GM15510 (cell line): ENCODE measurements around the gene URM1.

Experiments
- POLR2A ChIP-seq: IDR thresholded peaks from 3 replicates; pipeline ENCODE4 v1.6.1; 2011; ENCODE audit warnings: borderline replicate concordance; ENCODE audit not compliant: insufficient read length; ENCODE audit errors: extremely low read depth

The URM1 gene

DNA sequence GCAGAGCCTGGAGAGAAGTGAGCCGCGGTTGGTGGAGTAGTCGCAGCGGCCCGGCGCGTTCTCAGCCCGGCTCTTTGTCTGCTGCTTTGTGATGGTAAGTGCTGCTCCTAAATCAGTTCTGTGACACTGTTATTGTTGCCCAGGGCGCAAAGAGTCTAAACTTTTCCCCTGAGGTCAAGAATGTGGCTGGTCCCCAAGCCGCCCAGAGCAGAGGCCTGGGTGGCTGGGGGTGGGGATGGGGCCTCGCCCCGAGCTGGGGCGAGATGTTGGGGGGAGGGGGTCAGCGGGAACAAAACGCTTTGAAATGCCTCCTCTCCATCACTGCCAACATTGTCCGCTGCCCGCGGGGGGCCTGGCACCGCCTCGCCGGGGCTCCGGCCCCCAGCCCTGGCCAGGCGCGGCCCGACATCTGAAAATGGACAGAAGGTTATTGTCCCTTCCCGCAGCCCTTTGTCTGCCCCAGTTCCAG is 37.8 kb downstream of the URM1 start:
- no peak for TF ChIP-seq POLR2A

DNA sequence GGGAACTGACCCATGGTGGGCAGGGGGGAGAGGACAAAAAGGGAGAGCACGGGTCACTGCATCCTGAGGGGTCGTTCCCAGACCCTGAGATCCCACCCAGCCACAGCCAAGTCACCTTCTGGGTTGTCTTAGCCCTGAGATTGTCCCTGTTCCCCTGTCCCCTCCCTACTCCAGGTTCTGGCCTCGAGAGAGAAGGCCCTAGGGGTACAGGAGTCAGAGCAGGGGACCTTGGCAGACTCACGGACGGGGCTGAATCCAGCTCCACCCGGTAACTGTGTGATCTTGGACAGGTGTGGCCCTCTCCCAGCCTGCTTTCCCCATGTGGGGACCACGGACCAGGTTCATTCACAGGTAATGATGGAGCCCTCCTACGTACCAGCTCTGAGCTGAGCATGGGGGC is 38.3 kb downstream of the URM1 start:
- TF ChIP-seq POLR2A: no peak

GRCh38 chr9:128409978-128410377 is 38.8 kb downstream of the URM1 start:
- no peak for TF ChIP-seq POLR2A

GRCh38 chr9:128411364-128412119 is 40.4 kb downstream of the URM1 start:
- no peak for TF ChIP-seq POLR2A

DNA sequence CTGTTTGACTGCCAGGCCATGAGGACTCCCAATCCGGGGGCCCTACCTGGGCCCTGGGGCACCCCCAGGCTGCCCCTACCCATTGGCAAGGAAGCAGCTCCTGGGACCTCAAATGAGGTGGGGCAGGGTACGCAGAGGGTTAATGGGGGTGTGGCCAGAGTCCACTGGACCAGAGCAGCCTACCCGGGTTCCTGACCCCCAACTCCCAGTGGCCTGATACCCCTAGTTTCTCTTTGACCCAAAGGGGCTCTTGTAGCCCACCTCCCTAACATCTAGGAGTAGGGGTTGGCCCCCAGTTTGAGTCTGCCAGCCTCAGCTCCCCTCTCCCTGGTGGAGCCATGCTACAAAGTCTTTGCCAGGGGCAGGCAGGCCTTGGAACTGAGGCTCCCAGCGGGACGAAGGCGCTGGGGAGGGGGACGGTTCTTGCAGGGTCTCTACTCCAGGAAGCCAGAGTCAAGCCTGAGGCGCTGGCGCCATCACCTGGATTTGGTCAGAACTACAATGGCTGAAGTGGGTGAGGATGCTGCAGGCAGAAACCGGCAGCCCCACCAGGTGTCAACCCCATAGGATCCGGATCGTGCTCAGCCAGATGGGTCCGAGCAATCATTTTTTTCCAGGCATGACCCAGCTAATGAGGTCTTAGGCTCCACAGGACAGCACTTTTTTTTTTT is 41.1 kb downstream of the URM1 start:
- no peak for TF ChIP-seq POLR2A

- TF ChIP-seq POLR2A: no peak
Measured at GRCh38 chr9:128414461-128414860, 43.3 kb downstream of the URM1 start.

DNA sequence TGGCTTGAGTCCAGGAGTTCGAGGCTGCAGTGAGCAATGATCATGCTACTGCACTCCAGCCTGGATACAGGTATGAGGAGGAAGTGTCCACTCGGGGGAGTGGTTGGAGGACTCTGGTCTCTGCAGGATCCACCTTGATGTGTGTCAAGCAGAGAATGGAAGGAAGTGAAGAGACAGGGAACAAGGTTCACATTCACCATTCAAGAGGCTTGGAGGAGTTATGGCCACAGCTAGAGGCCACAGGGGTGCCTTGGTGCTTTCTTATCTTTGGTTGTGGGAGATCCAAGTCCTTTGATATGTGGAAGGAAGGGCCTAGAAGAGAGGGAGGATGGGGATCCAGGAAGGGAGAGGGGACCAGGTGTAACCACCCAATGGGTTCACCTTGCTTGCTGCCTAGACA is 44.1 kb downstream of the URM1 start:
- TF ChIP-seq POLR2A: no peak

DNA sequence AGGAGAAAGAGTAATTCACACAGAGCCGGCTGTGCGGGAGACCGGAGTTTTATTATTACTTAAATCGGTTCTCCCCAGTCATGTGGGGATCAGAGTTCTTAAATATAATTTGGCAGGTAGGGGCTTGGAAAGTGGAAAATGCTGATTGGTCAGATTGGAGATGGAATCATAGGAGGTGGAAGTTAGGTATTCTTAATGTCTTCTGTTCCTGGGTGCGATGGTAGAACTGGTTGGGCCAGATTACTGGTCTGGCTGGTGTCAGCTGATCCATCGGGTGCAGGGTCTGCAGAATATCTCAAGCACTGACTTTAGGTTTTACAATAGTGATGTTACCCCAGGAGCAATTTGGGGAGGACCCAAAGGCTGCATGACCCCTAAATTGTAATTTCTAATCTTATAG is 44.8 kb downstream of the URM1 start:
- no peak for TF ChIP-seq POLR2A

DNA sequence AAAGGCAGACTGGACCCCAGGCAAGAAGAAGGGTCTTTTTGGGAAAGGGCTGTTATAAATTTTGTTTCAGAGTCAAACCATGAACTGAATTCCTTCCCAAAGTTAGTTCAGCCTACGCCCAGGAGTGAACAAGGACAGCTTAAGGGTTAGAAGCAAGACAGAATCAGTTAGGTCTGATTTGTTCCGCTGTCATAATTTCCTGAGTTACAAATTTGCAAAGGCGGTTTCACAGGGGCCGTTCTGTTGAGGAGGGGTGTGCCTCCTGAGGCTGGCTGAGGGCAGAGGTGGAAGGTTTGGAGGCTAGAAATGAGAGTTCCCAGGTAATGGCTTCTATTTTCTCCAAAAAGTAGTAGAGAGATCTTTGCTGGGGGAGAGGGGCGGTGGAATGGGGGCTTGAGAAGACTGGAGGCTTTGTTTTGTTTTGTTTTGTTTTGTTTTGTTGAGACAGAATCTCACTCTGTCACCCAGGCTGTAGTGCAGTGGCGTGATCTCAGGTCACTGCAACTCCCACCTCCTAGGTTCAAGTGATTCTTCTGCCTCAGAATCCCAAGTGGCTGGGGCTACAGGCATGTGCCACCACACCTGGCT is 45.4 kb downstream of the URM1 start:
- no peak for TF ChIP-seq POLR2A

- TF ChIP-seq POLR2A: no peak
Measured at GRCh38 chr9:128419061-128419925, 48.1 kb downstream of the URM1 start.

DNA sequence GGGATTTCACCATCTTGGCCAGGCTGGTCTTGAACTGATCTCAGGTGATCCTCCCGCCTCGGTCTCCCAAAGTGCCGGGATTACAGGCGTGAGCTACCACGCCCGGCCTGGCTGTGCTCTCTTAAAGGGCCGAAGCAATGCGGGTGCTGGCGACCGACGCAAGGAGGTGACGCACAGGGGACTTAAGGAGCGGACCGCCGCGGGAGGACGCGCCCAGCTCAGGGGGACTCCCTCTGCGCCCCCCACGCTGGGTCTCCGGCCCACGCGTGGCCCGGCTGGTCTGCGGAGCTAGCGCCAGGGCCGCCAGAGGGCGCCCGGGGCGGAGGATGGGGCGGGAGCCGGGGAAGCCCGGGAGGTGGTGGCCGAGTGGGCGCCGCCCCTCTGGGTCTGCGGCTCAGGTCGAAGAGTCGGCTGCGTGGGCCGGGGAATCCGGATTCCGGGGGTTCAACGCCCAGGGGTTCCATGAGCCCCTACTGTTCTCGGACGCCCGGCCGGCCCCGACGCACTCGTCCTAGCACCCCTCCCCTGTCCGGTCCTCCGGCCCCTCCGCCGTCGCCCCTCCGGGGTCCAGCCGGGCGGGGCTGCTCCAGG is 49.0 kb downstream of the URM1 start:
- no peak for TF ChIP-seq POLR2A

- no peak for TF ChIP-seq POLR2A
Measured at GRCh38 chr9:128420651-128421481, 49.7 kb downstream of the URM1 start, which contains the start of gene CERCAM. CERCAM (plus strand) TSS chr9:128420857; CDS start chr9:128420878, 21 bp downstream.

DNA sequence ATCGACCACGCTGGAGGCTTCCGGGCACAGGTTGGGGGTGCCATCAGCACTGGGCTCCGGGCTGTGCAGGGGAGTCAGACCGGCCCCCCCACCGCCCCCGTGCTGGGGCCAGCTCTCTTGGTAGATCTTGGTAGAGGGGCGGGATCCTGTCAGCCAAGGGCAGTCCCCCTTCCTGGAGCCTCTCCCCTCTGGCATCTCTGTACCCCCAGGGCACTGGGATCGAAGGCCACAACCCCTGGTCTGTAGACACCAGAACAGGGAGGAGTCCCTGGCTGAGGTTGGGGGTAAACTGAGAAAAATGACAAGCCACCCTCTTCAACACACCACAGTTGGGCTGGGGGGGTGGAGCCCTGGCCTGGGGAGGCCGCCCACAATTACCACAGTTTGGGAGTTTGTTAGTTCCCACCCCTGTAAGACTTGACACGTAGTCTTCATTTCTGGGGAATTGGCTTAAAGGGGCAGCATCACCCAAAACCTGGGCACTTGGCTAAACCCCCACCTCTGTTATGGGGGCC is 50.4 kb downstream of the URM1 start:
- no peak for TF ChIP-seq POLR2A

DNA sequence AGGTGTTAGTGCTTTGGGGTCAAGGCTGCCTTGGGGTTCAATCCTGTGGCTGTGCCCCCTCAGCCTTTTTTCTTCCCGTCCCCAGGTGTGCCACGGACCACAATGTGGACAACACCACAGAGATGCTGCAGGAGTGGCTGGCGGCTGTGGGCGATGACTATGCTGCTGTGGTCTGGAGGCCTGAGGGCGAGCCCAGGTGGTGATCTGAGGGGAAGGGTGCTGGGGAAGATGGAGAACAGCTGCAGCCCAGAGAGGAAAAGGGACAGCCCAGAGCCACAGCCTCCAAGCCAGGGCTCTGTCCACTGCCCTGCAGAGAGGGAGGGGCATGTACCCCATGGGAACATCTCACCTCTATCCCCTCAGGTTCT is 51.6 kb downstream of the URM1 start:
- TF ChIP-seq POLR2A: no peak

- TF ChIP-seq POLR2A: no peak
Measured at GRCh38 chr9:128424268-128424780, 53.1 kb downstream of the URM1 start.
